A673 (cell line): Measurements from ENCODE around the gene CELF4.

Experiments
- EZH2 ChIP-seq: fragments of 200-600 bp; sonication (generic); IDR thresholded peaks from 2 replicates; pipeline ENCODE4 v1.6.1; 2017; ENCODE audit warnings: borderline replicate concordance, low read depth, mild to moderate bottlenecking, mixed read lengths, antibody characterized with exemption, low read length; ENCODE audit not compliant: poor library complexity, severe bottlenecking
- TF ChIP-seq, protein P1 (sequence below): fragments of 300-800, 200-600 bp; sonication (generic); conservative IDR thresholded peaks from 2 replicates; pipeline ENCODE4 v1.5.1; 2017; ENCODE audit warnings: low read depth, mild to moderate bottlenecking, antibody characterized with exemption, low read length, moderate library complexity, mixed read lengths

DNA sequence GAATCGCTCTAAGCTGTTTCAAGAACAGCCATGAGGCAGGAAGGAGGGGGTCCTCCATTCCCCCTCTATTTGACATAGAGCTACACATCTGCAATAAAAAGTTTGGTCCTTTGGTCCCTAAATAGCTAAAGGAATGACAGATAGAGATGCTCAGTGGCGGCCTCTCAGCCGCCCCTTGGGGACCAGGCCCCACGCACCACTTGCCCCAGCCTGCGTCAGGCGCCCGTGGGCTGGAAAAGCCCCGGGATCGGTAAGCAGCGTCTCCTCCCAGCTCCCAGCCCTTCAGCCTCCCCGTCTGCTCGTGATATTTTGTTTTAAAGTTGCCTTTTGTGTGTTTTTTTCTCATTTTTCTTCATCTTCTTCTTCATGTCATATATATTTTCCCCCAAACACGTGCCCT is 321.0 kb downstream of the CELF4 start:
- TF ChIP-seq, protein P1, sequence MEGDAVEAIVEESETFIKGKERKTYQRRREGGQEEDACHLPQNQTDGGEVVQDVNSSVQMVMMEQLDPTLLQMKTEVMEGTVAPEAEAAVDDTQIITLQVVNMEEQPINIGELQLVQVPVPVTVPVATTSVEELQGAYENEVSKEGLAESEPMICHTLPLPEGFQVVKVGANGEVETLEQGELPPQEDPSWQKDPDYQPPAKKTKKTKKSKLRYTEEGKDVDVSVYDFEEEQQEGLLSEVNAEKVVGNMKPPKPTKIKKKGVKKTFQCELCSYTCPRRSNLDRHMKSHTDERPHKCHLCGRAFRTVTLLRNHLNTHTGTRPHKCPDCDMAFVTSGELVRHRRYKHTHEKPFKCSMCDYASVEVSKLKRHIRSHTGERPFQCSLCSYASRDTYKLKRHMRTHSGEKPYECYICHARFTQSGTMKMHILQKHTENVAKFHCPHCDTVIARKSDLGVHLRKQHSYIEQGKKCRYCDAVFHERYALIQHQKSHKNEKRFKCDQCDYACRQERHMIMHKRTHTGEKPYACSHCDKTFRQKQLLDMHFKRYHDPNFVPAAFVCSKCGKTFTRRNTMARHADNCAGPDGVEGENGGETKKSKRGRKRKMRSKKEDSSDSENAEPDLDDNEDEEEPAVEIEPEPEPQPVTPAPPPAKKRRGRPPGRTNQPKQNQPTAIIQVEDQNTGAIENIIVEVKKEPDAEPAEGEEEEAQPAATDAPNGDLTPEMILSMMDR, result no peak
- no peak for TF ChIP-seq EZH2
